Hematopoietic multipotent progenitor cell treated with erythropoietin and hydrocortisone succinate and interleukin-3 and kit ligand, for 17 days (in vitro differentiated cells): ENCODE measurements around the gene CINP.
"Not testable (repeated sequence)": the region's sequence is repeated elsewhere in the genome, so short reads cannot be mapped to it uniquely, and the experiment has no call there.

Experiments used
- DNase-seq: peaks from one replicate; pipeline ENCODE4 v3.0.0-alpha.2; 2015; ENCODE audit warnings: low spot score

Gene CINP

GRCh38 chr14:102353126-102353619 is 9.5 kb downstream of the CINP start:
- DNase-seq: no peak

GRCh38 chr14:102352213-102352612 is 10.5 kb downstream of the CINP start:
- no peak for DNase-seq

GRCh38 chr14:102351593-102351992 is 11.1 kb downstream of the CINP start:
- not testable (repeated sequence) for DNase-seq

- no peak for DNase-seq
Measured at GRCh38 chr14:102351023-102351422, 11.7 kb downstream of the CINP start.

GRCh38 chr14:102348376-102348775 is 14.3 kb downstream of the CINP start:
- DNase-seq: no peak

- DNase-seq: no peak
Measured at GRCh38 chr14:102346645-102347044, 16.0 kb downstream of the CINP start.

GRCh38 chr14:102345232-102345631 is 17.5 kb downstream of the CINP start:
- no peak for DNase-seq

- no peak for DNase-seq
Measured at GRCh38 chr14:102344485-102344884, 18.2 kb downstream of the CINP start.

- no peak for DNase-seq
Measured at GRCh38 chr14:102344084-102344483, 18.6 kb downstream of the CINP start.

GRCh38 chr14:102342238-102342637 is 20.5 kb downstream of the CINP start:
- no peak for DNase-seq

- DNase-seq: no peak
Measured at GRCh38 chr14:102341566-102341965, 21.1 kb downstream of the CINP start.

GRCh38 chr14:102338724-102339123 is 24.0 kb downstream of the CINP start:
- DNase-seq: no peak

- DNase-seq: no peak
Measured at GRCh38 chr14:102335163-102335562, 27.5 kb downstream of the CINP start.

- DNase-seq: no peak
Measured at GRCh38 chr14:102333795-102334705, 28.6 kb downstream of the CINP start.

GRCh38 chr14:102333390-102333789 is 29.3 kb downstream of the CINP start:
- no peak for DNase-seq

GRCh38 chr14:102330806-102331205 is 31.9 kb downstream of the CINP start:
- DNase-seq: no peak

GRCh38 chr14:102329381-102329780 is 33.3 kb downstream of the CINP start:
- not testable (repeated sequence) for DNase-seq

GRCh38 chr14:102326583-102326982 is 36.1 kb downstream of the CINP start:
- DNase-seq: no peak

- DNase-seq: no peak
Measured at GRCh38 chr14:102325791-102326345, 36.8 kb downstream of the CINP start.

GRCh38 chr14:102323102-102323501 is 39.6 kb downstream of the CINP start:
- peak; percentile 58 for DNase-seq

GRCh38 chr14:102321456-102322422 is 41.0 kb downstream of the CINP start:
- no peak for DNase-seq
